SHP77 treated with DMSO at 0.1 percent for 48 hours (cell line): ENCODE results near the gene TSSC4.

ENCODE experiments used
- DNase-seq: peaks from one replicate; lab custom pipeline; 2025; lab: John Stamatoyannopoulos, UW

The TSSC4 gene

DNA sequence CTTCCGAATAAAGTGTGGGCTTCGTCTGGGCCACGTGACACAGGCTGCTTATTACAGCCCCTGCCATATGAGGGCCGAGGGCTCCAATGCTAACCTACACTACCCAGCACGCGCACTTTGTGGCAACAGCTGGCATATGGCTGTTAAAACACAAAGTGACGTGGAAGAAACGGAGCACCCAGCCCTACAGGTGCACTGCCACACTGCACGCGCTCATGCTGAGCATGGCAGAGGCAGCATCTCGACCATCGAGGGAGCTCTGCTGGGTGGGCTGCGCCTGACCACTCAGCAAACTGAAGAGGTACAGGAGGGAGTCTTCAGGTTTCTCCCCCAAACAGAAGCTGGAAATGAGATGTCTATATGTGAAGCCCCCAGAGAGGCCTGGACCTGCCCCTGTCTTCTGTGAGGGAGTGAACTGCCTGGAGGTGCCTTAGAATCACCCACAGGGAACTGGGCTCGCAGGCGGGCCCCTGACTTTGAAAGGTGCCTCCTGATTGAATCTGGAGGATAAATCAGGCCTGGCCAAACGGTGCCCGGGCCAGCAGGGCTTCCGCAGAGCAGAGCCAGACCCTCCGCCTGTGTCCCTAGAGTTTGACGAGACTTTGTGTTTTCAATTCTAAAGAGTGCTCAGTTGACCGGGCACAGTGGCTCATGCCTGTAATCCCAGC is 18.3 kb downstream of the TSSC4 start:
- DNase-seq: no peak

DNA sequence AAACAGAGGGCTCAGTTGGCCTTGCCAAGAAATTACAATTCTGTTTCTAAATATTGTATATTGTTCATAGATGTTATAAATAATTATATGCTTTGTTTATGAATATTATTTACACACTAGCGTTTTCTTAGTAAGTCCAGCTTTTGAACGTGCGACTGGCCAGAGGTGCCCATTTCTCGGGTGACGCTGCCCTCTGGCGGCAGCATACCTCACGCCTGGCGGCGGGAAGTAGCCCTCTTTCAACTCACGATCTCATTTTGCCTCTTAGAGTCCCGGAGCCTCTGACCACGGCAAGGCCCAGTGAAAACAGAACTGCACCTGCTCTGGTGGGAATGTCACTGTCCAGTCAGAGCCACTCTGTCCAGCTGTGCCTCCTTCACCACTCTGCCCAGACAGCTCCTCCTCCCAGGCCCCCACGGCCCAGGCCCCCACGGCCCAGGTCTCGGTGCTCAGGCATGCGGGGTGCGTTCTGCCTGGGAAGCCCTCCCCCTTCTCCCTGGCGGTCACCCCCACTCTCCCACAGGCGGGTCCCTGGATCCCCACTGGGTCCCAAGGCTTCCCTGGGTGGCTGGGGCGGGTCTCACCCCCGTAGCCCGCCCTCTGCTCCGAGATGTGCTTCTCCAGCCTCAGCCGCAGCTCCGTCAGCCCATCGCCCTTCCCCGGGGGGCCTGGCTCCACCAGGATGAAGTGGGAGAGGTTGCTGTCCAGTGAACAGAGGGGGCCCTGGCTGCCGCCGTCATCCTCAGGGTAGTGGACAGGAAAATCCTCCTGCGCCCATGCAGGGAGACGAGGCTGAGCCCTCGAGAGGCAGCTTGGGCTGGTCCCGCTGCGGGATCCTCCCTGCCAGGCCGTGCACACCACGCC is 19.3 kb downstream of the TSSC4 start:
- peak; percentile 21 for DNase-seq

DNA sequence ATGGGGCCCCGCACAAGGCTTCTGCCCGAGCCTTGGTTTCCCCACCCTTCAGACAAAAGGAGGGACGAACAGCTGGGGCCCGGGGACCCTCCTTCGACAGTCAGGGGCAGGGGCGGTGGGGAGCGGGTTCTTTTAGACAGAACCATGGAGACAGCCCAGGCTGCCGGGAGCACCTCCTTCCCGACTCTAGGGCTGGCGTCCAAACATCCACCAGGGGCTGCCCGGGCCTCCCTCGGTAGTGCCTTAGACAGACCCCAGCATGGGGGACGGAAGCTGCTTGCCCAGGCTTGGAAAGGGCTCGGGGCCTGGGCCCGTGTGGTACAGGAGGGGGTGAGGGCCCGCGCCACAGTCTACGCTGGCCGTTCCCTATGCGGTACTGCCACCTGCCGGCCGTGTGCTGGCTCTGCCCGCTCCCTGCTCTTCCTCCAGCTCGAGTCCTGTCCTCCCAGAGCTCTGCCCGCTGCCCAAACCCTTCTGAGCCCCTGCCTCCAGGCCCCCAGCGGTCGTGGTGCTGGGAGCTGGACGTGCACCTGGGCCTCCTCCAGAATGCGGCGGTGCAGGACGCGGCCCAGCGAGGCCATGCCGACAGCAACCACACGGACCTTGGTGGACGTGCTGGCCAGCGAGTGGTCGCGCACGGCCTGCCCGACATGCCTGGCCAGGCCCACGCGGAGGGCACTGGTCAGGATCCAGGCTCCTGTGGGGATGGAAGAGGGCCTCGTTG is 20.1 kb downstream of the TSSC4 start:
- DNase-seq: peak; percentile 5

DNA sequence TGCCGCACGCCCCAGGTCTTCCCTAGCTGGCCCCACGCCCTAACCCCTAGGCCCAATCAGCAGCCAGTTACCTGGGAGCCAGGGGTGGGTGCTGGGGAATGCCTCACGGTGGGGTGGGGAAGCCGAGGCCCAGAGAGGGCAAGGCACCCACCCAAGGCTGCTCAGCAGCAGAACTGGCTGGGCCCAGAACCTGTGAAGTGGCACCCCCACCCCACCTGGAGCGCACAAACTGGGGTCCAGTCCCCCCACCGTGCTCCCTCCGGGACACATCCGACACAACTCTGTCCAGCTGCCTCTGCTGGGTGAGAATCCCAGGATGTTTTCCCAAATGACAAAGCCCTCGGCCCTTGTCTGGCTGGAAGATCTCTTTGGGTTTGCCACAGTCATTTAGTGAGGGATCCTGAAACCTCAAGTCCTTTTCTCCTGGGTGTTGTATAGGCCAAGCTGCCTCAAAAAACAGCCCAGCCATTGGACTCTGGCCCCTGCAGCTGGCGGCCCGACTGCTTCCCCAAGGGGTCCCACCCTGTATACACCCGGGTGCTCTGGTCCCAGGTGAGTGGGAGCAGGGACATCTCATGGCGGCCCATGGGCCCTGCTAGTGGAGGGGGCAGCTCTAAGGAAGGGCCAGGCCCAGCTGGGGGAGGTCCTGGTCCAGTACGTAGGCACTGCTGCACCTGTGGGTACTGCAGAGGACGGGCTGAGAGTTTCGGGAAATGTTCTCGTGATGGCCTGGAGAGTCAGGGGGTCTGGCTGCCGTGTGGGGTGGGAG is 20.9 kb downstream of the TSSC4 start:
- DNase-seq: no peak

DNA sequence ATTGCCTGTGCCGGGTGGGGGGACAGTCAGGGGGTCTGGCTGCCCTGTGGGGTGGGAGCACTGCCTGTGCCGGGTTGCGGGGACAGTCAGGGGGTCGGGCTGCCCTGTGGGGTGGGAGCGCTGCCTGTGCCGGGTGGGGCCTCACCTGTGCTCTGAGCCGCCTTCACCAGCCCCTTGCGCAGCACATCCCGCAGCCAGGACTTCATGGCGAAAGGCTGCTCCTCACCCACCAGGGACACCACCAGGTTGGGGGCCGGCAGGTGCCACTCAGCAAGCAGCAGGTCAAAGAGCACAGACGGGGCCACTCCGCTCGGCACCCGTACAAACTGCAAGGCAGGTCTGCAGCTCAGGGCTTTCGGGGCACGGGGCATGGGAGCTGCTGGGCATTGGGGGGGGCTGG is 21.4 kb downstream of the TSSC4 start:
- no peak for DNase-seq

DNA sequence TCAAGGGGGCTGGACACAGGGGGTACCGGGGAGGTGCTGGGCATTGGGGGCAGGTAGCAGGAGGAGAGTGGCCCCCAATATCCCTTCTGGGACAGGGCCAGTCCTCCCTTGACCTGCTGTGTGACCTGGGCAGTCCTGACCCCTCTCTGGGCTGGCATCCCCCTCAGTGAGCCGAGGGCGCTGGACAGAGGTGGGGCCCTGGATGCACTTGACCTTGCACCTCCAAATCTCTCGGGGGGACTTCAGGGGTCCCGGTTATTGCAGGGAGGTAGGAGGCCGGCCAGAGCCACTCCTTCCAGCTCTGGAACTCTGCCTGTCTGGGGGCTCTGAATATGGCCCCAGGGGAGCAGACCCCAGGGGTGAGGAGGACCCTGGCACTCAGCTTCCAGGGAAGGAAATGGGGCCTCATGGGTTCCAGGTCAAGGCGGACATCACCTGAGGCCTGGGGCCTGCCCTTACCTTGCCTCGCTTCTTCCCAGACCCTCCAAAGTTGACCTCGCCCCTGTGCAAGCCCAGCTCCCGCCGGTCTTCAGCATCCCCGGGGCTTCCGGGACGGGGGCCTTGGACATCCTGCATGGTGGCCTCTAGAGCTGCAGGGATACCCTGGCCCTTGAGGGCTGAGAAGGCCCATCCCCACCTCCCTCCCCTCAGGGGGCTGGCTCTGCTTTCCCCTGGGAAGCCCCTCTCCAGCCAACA is 22.1 kb downstream of the TSSC4 start:
- DNase-seq: no peak

DNA sequence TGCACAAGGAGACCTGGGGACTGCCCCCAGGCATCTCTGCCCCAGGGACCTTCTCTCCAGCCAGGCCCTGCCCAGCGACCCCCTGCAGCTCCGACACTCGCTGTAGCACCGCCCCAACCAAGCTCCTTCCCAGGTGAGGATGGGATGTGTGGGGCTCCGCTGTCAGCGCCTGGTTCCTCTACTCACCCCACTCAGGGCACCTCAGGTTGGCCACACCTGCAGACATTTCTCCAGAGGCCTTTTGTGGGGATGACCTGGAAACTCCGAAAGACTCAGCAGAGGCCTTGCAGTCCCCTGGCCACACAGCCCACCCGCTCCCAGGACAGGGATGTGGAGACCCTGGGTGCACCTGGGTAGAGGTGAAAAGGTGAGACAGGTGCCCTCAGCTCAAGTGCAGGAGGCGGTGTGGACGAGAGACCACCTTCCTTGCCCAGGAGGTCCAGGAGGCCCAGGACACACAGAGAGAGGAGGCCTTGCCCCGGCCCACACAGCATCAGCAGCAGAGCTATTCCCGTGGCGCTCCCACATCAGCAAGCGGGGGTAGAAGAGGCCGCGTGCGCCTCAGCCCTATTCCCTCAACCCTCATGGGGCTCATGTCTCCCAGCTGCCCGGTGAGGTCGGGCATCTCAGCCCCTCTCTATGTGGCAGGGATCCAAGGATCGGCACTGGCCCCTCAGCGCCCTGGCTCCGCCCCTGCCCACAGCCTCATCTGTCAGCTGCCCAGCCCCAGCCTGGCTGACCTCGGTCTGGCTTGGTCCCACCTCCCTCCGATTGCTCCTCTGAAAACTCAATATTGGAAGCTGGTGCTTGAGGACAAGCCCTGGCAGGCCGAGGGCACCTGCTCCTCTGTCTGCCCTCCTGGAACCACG is 22.8 kb downstream of the TSSC4 start:
- DNase-seq: peak; percentile 20

DNA sequence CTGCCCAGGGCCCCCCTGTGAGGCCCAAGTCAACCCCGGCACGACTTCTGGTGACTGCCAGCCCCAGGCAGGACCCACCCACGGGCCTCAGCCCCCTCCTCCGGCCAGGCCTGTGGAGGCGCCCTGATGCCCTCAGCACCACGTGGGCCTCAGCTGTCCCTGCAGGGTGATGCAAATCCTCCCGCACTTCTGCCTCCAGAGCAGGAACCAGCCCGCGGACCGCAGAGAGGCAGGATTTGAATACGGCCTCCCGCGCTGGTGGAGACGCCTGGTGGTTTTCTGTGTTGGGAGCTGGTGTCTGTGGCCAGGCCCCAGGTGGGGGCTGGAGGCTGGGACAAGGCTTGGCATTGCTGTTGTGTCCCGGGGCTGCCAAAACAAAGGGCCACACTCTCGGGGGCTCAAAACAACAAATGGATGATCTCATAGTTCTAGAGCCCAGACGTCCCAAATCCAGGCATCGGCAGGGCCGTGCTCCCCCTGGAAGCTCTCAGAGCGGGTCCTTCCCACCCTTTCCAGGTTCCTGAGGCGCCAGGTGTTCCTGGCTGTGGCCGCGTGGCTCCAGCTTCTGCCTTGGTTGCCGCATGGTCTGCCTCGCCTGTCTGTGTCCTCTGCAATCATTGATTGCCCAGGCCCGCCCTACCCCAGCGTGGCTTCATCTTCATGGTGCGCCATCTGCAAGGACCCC is 24.4 kb downstream of the TSSC4 start:
- no peak for DNase-seq

DNA sequence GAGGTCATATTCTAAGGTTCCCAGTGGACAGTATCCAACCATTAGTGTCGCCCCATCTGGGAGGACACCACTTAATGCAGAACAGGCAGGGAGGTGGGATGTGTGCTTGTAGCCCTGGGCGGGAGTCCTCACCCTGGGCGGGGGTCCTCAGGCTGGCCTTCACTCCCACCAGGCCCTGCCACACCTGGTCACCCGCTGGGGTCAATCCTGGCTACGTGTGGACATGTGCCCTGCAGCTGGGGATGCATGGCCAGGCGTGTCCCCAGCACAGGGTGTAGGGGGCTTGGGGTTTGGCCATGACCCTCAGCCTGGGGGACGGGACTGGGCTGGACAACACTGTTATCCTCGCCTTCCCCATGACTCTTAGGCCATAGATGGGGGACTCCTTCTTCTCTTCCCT is 25.0 kb downstream of the TSSC4 start:
- DNase-seq: no peak

DNA sequence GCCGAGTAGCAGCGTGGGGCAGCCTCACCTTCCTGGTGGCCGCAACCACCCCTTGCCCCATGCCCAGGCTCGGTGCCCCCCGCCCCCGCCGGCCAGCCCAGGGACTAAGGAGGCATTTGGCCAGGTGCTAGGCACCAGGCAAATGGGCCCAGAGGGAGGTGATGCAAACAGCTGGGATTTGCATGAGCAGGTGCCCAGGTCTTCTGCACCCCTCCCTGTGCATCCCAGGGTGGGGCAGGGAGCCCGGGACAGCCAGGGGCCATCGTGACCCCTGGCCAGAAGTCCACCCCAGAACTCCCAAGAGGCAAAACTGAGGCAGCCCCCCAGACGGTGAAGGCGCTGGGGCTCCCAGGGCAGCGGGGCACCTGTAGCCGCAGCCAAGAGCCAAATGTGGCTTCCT is 25.7 kb downstream of the TSSC4 start:
- DNase-seq: no peak

DNA sequence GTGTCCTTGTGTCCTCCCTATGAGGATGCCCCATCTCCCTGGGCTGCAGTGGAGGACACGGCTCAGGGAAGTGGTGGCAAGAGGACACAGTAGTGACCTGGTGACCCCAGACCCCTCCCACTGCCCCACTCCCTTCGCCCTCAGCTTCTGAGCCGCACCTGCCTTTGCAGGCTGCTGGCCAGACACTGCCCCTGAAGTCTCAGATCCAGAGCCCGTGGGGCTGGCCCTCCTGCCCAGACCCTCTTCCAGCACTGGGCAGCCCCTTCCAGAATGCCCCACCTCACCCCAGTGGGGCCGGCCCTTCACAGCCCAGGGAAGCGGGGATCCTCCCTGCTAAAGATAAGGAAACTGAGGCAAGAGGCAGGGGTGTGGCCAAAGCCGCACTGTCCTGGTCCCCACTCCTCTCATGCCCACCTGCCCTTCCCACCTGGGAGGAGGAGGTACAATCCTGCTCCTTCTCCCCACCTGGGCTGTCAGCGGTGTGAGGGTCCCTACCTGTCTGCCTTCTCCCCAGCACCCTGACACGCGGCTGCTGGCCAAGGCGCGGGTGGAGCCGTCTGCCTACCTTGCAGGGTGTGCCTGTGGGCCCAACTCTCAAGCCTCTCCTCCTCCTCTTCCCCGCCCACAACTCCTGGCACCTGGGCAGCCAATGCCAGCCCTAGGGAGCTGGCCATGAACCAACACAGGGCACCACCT is 26.4 kb downstream of the TSSC4 start:
- no peak for DNase-seq

DNA sequence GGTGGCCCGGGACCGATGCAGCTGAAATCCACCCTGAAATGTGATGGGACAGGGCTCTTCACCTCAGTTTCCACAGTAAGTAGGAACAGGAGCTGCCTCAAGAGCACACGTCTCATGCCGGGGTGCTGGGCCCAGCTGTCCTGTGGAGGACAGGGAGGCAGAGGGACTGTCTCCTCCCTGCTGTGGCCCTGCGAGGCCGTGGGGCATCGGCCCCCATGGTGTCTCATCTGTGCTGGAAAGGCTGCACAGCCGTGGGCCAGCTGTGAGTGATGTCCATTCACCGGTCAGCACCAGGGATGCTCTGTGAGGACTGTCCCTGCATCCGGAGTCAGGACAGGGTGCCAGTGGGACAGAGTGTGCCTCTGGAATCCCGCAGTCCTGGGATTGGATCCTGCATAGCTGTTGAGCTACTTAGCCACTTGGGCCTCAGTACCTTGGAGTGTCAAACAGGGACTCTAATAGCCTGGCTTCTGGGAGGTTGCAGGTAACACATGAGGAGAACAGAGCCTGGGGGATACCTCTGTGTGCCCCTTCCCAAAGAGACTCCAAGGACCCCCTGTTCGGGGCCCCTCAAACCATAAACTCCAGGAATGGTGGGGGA is 27.3 kb downstream of the TSSC4 start:
- no peak for DNase-seq

DNA sequence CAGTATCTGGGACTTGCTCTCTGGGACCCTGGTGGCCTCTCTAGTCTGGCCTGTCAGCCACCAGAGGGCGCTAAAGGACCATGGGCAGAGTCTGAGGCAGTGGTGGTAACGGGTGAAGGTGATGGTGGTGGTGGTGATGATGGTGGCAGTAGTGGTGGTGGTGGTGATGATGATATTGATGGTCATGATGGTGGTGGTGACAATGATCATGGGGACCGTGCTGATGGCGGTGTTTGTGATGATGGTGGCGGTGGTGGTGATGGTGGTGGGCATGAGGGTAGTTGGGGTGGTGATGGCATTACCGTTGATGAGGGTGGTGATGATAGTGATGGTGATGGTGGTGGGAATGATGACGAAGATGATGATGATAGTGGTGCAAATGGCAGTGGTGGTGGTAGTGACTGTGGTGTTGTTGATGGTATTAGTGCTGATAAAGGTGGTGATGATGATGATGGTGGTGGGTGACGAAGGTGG is 27.8 kb downstream of the TSSC4 start:
- no peak for DNase-seq

DNA sequence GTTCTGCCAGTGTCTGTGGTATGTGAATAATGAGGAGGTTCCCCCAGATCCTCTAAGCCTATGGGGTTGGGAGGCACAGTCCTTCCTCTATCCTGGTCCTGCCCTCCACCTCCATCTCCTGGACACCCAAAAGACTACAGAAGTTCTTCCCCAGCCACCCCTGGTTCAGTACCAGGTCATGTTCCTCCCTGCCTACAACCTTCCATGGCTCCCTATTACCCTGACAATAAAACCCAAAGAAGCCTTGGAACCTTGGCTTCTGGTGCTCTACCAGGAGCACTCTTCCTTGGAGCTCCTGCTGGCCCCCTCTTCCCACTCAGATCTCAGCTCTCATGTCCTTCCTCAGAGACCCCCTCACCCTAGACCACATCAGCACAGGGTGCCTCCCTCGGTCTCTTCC is 30.8 kb downstream of the TSSC4 start:
- DNase-seq: no peak

DNA sequence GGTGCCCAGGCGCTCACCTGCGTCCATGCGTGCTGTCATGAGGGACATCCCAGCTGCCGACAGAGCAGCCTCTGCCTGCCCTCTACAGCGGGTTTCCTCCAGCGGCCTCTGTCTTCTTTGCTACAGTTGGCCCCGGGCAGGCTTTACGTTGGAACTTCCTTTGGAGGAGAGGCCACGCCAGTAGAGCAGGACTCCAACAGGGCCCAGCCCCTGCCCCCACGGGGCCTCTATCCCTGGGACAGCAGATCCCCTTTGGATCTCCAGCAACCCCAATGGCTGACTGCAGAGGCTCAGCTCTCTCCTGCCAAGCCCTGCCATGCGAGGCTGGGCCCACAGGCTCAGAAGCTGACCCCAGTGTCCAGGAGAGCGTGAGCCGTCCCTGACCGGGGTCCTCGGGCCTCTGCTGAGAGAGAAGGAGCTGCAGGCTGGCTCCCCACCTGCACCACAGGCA is 31.6 kb downstream of the TSSC4 start:
- DNase-seq: no peak

DNA sequence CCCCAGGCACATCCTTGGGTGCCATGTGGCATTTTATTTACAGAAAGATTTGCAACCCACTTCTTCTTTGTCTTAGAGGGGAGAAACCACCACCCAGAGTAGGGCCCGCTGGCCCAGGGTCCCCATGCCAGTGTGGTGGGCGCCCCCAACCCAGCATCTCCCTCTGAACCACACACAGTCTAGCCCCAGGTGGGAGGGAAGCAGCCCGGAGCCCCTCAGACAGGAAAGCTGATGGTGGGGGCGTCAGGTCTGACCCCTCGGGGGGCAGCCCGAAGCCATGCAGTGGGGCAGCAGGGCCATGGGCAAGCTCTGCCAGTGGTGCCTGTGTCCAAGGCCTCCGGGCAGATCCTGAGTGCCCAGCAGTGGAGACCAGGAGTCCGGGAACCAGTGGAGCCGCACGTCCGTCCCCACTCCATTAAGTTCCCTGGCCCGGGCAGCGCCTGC is 32.1 kb downstream of the TSSC4 start:
- no peak for DNase-seq

DNA sequence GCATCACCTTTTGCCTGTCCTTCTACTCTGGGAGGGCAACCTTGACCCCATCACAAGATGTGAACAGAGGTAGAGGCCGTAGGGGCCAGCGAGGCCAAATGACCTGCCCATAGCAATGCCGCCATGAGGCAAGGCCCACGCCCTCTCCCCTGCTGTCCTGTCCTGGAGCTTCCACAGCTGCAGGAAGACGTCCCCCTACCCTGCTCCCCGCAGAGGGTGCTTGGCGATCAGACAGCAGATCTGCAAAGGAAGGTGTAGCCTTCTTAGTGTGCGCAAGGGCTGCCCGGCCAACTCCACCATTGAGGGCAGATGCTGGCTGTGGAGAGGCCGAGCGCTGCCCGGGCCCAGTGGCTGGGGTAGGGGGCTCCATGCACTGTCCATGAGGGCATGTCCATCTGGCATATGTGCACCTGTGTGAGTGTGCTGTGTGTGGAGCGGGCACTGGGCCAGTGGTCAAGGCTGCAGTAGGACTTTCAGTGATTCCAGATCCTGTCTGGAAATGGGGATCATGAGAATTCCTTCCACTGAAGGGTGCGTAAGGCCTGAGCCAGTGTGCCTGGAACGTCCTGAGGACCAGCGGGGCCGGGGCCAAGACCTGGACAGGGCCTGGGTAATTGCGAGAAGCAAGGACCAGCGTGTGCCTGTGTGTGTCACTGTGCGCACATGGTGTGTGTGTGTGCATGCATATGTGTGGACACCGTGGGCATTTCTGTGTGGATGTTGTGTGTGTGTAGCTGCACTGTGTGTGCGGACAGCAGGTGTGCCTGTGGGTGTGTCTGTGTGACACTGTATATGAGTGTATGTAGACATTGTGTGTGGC is 32.8 kb downstream of the TSSC4 start:
- no peak for DNase-seq

DNA sequence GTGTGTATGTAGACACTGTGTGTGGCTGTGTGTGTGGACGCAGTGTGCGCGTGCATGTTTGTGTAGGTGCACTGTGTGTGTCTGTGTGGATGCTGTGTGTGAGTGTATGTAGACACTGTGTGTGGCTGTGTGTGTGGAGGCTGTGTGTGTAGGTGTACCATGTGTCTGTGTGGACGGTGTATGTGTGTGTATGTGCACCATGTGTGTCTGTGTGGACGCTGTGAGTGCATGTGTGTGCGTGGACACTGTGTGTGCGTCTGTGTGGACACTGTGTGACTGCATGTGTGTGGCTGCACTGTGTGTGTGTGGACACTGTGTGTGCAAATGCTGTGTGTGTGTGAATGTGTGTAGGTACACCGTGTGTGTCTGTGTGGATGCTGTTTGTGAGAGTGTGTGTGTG is 33.5 kb downstream of the TSSC4 start:
- no peak for DNase-seq
